HCT116 (cell line): ENCODE results near the gene PRSS22. TPM values are rescaled to one million over a fixed set of nuclear protein-coding genes. Genes with fewer than 3 reads are reported as not detected.

Experiments used
- ATAC-seq: fragments of 200-7000 bp; cut with Tn5 transposase; 2 replicates; pipeline ENCODE4 v1.9.1; 2020; ENCODE audit warnings: mild to moderate bottlenecking, moderate library complexity
- BruUV-seq: library from RNA; stranded (reverse); fragments of 400-500 nt; replicated peaks from 2 replicates; lab custom pipeline; 2021; lab: Mats Ljungman, UMichigan
- CTCF ChIA-PET: fragments of 300-600 bp; sonication (Branson Sonifier 250); formaldehyde crosslinking; loops from one replicate; lab custom pipeline; 2021; ENCODE audit warnings: antibody characterized with exemption; lab: Charles Lee
- POLR2A ChIA-PET: fragments of 300-600, 350-600 bp; sonication (Branson Sonifier 250); formaldehyde crosslinking; loops from one replicate; lab custom pipeline; 2021; ENCODE audit warnings: antibody characterized with exemption; lab: Charles Lee
- RAD21 ChIA-PET, 2 experiments: fragments of 300-600 bp; sonication (Branson Sonifier 250); formaldehyde crosslinking; loops; one replicate each; lab custom pipeline; 2023; ENCODE audit warnings: low total read pairs in 2 of 2; ENCODE audit not compliant: uncharacterized antibody in 2 of 2, unreplicated experiment in 2 of 2, low non-redundant PET in 1 of 2; lab: Charles Lee
- DNase-seq: peaks from one replicate; pipeline ENCODE4 v3.0.0-alpha.2; 2010; ENCODE audit warnings: low read depth, low spot score
- H2AFZ ChIP-seq: fragments of 200-600 bp; shearing (Covaris generic), sonication (generic); 2 replicates; pipeline ENCODE4 v1.6.1; 2017; ENCODE audit warnings: low read depth, mixed run types, mixed read lengths, antibody characterized with exemption, low read length; ENCODE audit not compliant: poor library complexity, severe bottlenecking
- H3K27ac ChIP-seq: 2 replicates; pipeline ENCODE4 v1.5.1; 2012; ENCODE audit warnings: low read depth, low read length
- H3K27me3 ChIP-seq: fragments of 200-600 bp; sonication (generic); 2 replicates; pipeline ENCODE4 v1.6.1; 2016; ENCODE audit warnings: mixed run types, low read length, mixed read lengths; ENCODE audit not compliant: insufficient read depth
- H3K36me3 ChIP-seq, 2 experiments: fragments of 200-500 bp in 1 of 2; fragments of 200-600 bp in 1 of 2; sonication (Bioruptor generic) in 1 of 2; sonication (generic) in 1 of 2; 2 replicates each; pipeline versions ENCODE4 v1.5.1 to v1.6.1; 2014 to 2016; ENCODE audit warnings: low read length in 2 of 2, inconsistent platforms in 1 of 2, mixed read lengths in 1 of 2, mixed run types in 1 of 2; ENCODE audit not compliant: insufficient read depth in 2 of 2, control insufficient read depth in 1 of 2
- H3K4me1 ChIP-seq, 2 experiments: fragments of 200-600 bp in 1 of 2; sonication (generic) in 1 of 2; 2 replicates each; pipeline versions ENCODE4 v1.5.1 to v1.6.1; 2012 to 2017; ENCODE audit warnings: low read length in 2 of 2, inconsistent platforms in 1 of 2, mild to moderate bottlenecking in 1 of 2, mixed read lengths in 1 of 2, mixed run types in 1 of 2, moderate library complexity in 1 of 2; ENCODE audit not compliant: insufficient read depth in 2 of 2, control insufficient read depth in 1 of 2
- H3K4me2 ChIP-seq: fragments of 200-600 bp; sonication (generic); 2 replicates; pipeline ENCODE4 v1.6.1; 2017; ENCODE audit warnings: mixed run types, low read length, mixed read lengths
- H3K4me3 ChIP-seq, 2 experiments: fragments of 200-600 bp in 1 of 2; sonication (generic) in 1 of 2; replicated peaks in 1 of 2; 2 replicates each; pipeline ENCODE4 v1.5.1; 2011 to 2016; ENCODE audit warnings: low read length in 2 of 2, control low read depth in 1 of 2, low read depth in 1 of 2, mild to moderate bottlenecking in 1 of 2, mixed read lengths in 1 of 2, mixed run types in 1 of 2
- H3K79me2 ChIP-seq: fragments of 200-600 bp; sonication (generic); 2 replicates; pipeline ENCODE4 v1.6.1; 2017; ENCODE audit warnings: mild to moderate bottlenecking, mixed run types, low read length, moderate library complexity, mixed read lengths; ENCODE audit not compliant: insufficient read depth
- H3K9ac ChIP-seq: fragments of 200-600 bp; sonication (generic); 2 replicates; pipeline ENCODE4 v1.6.1; 2016; ENCODE audit warnings: low read length, mixed read lengths
- H3K9me2 ChIP-seq: fragments of 200-600 bp; sonication (generic), shearing (Covaris generic); 2 replicates; pipeline ENCODE4 v1.6.1; 2017; ENCODE audit warnings: mixed run types, mild to moderate bottlenecking, moderate library complexity; ENCODE audit not compliant: insufficient read depth
- H3K9me3 ChIP-seq, 2 experiments: fragments of 200-500 bp in 1 of 2; fragments of 200-600 bp in 1 of 2; sonication (Bioruptor generic) in 1 of 2; sonication (generic) in 1 of 2; 2 replicates each; pipeline ENCODE4 v1.6.1; 2014 to 2017; ENCODE audit warnings: low read length in 2 of 2, mixed read lengths in 2 of 2, inconsistent platforms in 1 of 2, low read depth in 1 of 2, mild to moderate bottlenecking in 1 of 2, mixed run types in 1 of 2, moderate library complexity in 1 of 2; ENCODE audit not compliant: control insufficient read depth in 1 of 2, insufficient read depth in 1 of 2
- H4K20me1 ChIP-seq: fragments of 200-600 bp; sonication (generic), shearing (Covaris generic); 2 replicates; pipeline ENCODE4 v1.6.1; 2017; ENCODE audit warnings: mixed run types, mild to moderate bottlenecking, moderate library complexity; ENCODE audit not compliant: insufficient read depth
- EGR1 ChIP-seq: IDR thresholded peaks from 2 replicates; pipeline ENCODE4 v1.6.1; 2012; ENCODE audit warnings: low read depth
- REST ChIP-seq: IDR thresholded peaks from 2 replicates; pipeline ENCODE4 v1.6.1; 2012; ENCODE audit warnings: low read depth
- SRF ChIP-seq: IDR thresholded peaks from 2 replicates; pipeline ENCODE4 v1.6.1; 2012; ENCODE audit warnings: low read depth
- ZBTB33 ChIP-seq: IDR thresholded peaks from 2 replicates; pipeline ENCODE4 v1.6.1; 2011; ENCODE audit warnings: mild to moderate bottlenecking, low read length, moderate library complexity; ENCODE audit not compliant: insufficient replicate concordance; ENCODE audit errors: extremely low read depth
- ZNF274 ChIP-seq: fragments of 200-500 bp; sonication (Bioruptor generic); IDR thresholded peaks from 2 replicates; pipeline ENCODE4 v1.6.1; 2014; ENCODE audit warnings: mild to moderate bottlenecking, low read depth, low read length, inconsistent platforms
- intact Hi-C: fragments of 100-400 bp; cut with micrococcal nuclease; formaldehyde crosslinking; loops from 2 replicates; pipeline ENCODE4 v1.10.0; 2022
- total RNA-seq: library from RNA; stranded (reverse); gene quantifications from one replicate; pipeline ENCODE4 v1.2.1, GENCODE V29; 2021; ENCODE audit not compliant: unreplicated experiment

The PRSS22 gene
- total RNA-seq, 1 experiment from 2014 or later: 20.2 TPM

GRCh38 chr16:2856061-2856670 lies 1.8 kb downstream of the PRSS22 start:
- no peak for DNase-seq
- no TSS peak for BruUV-seq
- no peak overlapping the region for H3K9ac ChIP-seq
- ChIA-PET CTCF (interaction anchor here (0.7 to 3.5 kb wide), 3 partner anchors 14 to 26 kb away, joined by 3 to 12 read pairs (median 4); partner anchors contain the start of gene FLYWCH2), RAD21 (no interaction called here), POLR2A (interaction anchor here (1.0 to 1.2 kb wide), 3 partner anchors 12 to 68 kb away, joined by 3 to 4 read pairs (median 3); no protein-coding TSS in a partner anchor)
- peaks cover 0 to 7% of the 10 kb centered on the region in 2 experiments; a peak in 1 of 4 replicates for H3K36me3 ChIP-seq
- no peak overlapping the region for H2AFZ ChIP-seq
- no peaks in the 10 kb centered on the region for H3K27me3 ChIP-seq
- no peaks in the 10 kb centered on the region for H4K20me1 ChIP-seq
- H3K27ac ChIP-seq: peak overlapping the region; percentile 89
- no peaks in the 10 kb centered on the region; the same call in 1 of the 2 replicates for H3K79me2 ChIP-seq
- no peak for TF ChIP-seq EGR1
- ATAC-seq: peak; percentile 24
- H3K9me2 ChIP-seq: no peaks in the 10 kb centered on the region
- no peak overlapping the region for H3K4me3 ChIP-seq
- peak overlapping the region; percentile 99 for H3K4me2 ChIP-seq
- H3K9me3 ChIP-seq: peaks cover 2 to 6% of the 10 kb centered on the region in 2 experiments; a peak in 2 of 4 replicates
- H3K4me1 ChIP-seq: peaks cover 18 to 52% of the 10 kb centered on the region in 2 experiments
- intact Hi-C loops: loop anchor here (1.0 kb wide), 1 partner anchor 14 kb away; no protein-coding TSS in a partner anchor

- POLR2A ChIA-PET: no interaction called here
- no peak for ATAC-seq
- peaks cover 2 to 6% of the 10 kb centered on the region in 2 experiments; a peak in 2 of 4 replicates for H3K9me3 ChIP-seq
Measured at GRCh38 chr16:2855536-2855935, 2.4 kb downstream of the PRSS22 start.

More at GRCh38 chr16:2855536-2855935, 2.4 kb downstream of the PRSS22 start:
- no peak for TF ChIP-seq REST
- TF ChIP-seq ZBTB33: no peak
- no peak for TF ChIP-seq ZNF274
- no peak for TF ChIP-seq SRF
- no peak for DNase-seq
- Histone ChIP-seq H3K79me2 (no peaks in the 10 kb centered on the region; the same call in 1 of the 2 replicates), H3K27me3 (no peaks in the 10 kb centered on the region), H3K36me3 (peaks cover 0 to 7% of the 10 kb centered on the region in 2 experiments; a peak in 1 of 4 replicates), H3K4me3 (no peak overlapping the region), H3K27ac (no peak overlapping the region; the same call in 1 of the 2 replicates), H3K4me1 (peaks cover 18 to 49% of the 10 kb centered on the region in 2 experiments), H2AFZ (no peak overlapping the region), H4K20me1 (no peaks in the 10 kb centered on the region), H3K4me2 (no peak overlapping the region), H3K9ac (no peak overlapping the region), H3K9me2 (no peaks in the 10 kb centered on the region)
- intact Hi-C loops: no loop called here
- BruUV-seq: no TSS peak
- ChIA-PET CTCF (interaction anchor here (1.2 to 3.5 kb wide), 2 partner anchors 13 to 17 kb away, joined by 3 to 12 read pairs; no protein-coding TSS in a partner anchor), RAD21 (interaction anchor here in 1 of 2 experiments (1.4 kb wide), 1 partner anchor 12 kb away, joined by 8 read pairs; no protein-coding TSS in a partner anchor)
